Measurements from ENCODE around the gene SLC3A2.
"Not testable (repeated sequence)": the region's sequence is repeated elsewhere in the genome, so short reads cannot be mapped to it uniquely, and the experiment has no call there.

SLC3A2 gene

GRCh38 chr11:62931499-62932278, 51.0 kb downstream of the SLC3A2 start:
- no peak for DNase-seq

GRCh38 chr11:62933285-62933684, 52.6 kb downstream of the SLC3A2 start:
- no peak for DNase-seq

- DNase-seq: no peak
Observed at GRCh38 chr11:62933750-62934495, 53.2 kb downstream of the SLC3A2 start.

- DNase-seq: no peak
Observed at GRCh38 chr11:62934496-62934785, 53.7 kb downstream of the SLC3A2 start.

- not testable (repeated sequence) for DNase-seq
Observed at GRCh38 chr11:62937528-62937927, 56.8 kb downstream of the SLC3A2 start.

Measured in NCI-H2107 (cell line).